NCI-H748 (cell line): Measurements from ENCODE around the gene TMEM150A.
"Not testable (repeated sequence)": the region's sequence is repeated elsewhere in the genome, so short reads cannot be mapped to it uniquely, and the experiment has no call there.

ENCODE experiments used
- DNase-seq: peaks from one replicate; lab custom pipeline; 2025; ENCODE audit not compliant: unreplicated experiment; lab: John Stamatoyannopoulos, UW

The TMEM150A gene

DNA sequence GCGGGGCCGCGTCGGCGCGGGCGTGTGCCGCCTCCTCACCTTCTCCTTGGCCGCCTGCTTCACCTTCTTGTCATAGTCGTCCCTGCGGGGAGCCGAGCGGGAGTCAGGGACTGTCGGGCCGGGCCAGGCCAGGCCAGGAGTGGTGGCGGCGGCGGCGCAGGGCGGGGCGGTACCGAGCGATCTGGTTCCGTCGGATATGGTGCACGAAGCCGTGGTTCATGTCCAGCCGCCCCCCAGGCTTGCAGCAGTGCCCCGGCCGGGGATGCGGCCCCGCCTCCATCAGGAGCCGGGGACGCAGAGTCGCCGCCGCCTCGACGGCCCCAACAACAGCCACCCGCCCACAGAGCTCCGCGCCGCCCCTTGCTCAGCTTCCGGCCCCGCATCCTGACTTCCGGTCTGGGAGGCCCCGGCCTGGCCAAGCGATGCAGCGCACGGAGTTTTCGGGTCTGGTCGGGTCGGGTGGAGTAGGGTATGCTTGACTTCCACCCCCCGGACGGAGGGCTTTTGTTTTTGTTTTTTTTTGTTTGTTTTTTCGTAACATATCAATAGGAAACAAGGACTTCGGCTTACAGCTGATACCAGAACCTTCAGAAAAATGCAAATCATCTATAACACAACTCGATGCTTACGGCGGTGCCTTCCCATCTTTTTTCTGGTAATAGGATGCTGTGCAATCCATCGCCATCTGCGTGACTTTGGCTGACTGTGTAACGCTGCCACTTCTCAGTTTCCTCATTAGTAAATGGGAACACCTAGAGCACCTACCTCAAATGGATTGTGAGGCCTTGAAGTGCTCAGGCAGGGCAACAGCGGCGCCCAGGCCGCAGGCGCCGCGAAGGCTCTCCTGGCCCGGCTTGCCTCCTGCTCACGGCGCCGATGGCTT, 9.4 kb upstream of the TMEM150A start, which contains the start of gene C2orf68:
Gene C2orf68 (minus strand): TSS at position 362 of the 883 bp plus-strand sequence. CDS start 82 bp downstream, at position 280.
- peak; percentile 87 for DNase-seq

DNA sequence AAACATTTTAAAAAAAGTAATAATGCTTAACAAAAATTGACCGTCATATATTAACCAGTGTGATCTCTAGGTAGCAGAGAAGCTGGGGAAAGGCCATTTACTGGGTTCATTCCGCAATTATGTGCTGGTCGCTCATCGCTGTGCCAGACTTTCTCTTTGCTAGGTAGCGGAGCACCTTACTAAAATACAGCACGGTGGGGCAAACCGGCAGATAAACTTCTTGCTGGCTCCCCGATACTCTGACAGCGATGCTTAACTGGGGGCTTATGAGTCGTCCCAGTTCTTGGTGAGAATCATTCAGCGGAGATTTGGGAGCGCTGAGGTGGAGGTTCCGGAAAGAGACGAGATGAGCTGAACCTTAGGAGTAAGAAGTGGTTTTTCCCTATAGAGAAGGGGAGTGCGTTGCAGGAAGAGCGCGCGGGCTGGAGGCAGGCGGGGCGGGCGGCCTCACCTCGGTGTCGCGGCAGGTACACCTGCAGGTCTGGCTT, 8.8 kb upstream of the TMEM150A start:
- no peak for DNase-seq

DNA sequence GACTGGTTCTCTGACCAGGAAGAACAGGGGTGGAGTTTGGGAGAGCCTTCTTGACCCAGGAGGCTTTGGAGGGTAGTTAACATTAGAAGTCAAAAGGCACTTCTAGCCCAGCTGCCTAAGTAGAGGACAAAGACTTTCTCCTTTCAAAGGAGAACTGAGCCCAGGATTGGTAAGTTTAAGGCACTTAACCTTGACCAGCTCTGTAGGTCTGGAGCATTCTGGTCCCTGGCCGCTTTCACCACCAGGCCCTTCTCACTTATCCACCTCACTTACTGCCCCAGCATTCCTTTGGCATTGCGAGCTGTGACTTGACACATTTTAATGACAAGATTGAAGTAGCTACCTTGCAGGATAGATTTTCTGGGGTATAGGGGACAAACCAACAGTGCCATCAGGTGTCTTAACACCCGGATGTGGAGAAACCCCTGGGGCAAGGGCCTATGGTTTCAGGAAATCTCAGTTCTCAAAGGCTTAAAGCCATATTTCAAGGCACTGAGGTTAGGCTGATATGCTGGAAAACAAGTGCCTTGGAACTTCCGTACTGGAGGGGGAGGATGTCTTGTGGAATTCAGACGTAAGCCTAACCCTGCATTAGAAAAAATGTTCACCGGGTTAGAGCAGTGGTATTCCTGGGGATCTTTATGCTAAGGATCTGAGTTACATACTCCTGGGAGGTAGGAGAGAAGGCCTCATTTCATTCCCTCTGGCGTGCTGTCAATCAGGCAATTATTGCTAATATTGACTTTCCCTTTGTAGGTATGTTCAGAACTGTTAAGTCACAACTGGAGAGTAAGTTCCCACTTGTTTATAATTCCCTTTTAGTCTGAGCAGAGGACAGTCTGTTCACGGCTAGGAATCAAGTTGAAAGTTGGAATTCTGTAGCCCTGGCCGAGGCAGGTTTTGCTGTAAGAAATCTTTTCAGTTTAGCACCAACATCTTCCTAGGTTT, 5.0 kb upstream of the TMEM150A start:
- no peak for DNase-seq

- no peak for DNase-seq
These were observed 3.6 kb upstream of the TMEM150A start for GRCh38 chr2:85606116-85606455.

DNA sequence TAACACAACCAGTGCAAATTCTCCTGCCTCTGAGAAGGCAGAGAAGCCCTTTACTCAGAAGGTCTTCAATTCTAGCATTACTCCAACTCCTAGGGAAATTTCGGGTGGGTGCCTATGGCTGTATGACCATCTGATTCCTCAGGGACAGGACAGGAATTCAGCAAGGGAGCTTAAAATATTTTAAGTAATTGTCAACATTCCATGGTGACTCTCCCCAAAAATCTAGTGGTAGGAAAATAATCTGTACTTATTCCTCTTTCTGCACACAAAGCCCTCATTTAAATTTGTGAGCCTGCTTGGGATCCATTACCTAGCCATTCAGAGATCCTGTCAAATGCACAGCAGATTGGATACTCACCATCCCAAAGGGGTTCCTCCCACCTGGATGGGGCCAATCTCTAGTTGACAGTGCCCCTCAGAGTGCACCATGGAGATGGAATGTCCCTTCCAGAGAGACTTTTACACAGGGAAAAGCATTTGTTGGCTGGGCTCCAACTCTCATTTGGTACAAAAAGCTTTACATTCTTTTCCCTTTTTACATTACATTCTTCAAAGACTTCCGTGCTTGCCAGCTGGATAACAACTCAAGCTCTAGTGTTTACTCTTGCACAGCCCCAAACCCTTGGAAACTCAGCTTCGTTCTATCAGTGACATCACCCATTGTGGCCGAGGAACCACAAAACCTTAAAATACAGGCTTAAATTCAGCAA, 3.1 kb upstream of the TMEM150A start:
- no peak for DNase-seq

DNA sequence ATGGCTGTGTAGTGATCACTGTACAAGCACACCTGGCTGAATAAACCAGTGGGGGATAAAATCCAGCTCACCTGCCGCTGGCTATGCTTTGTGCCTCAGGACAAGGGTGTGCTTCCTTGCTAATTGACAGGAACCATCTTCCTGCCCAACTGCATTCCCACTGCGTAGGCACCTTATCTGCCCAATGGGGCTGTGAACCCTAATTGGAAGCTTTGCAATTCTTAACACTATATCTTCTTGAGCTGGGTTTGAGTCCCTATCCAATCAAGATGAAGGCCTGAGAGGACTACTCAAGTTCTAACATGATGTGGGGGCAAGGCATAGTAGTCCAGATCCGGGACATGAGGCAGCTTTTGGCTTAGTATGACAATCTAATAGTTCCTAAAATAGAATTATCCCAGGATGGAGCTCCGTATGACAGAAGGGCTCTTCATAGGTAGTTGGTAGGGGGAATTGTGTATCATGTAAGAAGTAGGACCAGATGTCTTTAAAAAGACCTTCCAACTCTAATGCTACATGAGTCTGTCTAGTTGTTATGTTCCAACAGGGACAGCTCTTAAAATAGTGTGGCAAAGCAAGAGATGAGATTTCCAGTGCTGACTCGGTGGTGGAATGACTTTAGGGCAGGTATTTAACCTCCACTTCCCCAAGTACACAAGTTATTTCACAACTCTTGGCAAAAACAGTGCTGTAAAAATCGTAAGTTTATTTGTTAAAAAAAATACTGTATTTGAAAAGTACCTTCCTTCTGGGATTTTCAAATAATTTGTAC, 2.3 kb upstream of the TMEM150A start:
- DNase-seq = peak; percentile 4

DNA sequence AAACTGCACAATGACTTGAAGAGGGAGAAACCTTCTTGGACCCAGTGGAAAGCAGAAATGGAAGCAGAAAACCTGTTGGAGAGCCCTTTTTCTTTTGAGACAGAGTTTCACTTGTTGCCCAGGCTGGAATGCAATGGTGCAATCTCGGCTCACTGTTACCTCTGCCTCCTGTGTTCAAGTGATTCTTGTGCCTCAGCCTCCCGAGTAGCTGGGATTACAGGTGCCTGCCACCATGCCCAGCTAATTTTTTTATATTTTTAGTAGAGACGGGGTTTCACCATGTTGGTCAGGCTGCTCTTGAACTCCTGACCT, 1.6 kb upstream of the TMEM150A start:
- DNase-seq = not testable (repeated sequence)

DNA sequence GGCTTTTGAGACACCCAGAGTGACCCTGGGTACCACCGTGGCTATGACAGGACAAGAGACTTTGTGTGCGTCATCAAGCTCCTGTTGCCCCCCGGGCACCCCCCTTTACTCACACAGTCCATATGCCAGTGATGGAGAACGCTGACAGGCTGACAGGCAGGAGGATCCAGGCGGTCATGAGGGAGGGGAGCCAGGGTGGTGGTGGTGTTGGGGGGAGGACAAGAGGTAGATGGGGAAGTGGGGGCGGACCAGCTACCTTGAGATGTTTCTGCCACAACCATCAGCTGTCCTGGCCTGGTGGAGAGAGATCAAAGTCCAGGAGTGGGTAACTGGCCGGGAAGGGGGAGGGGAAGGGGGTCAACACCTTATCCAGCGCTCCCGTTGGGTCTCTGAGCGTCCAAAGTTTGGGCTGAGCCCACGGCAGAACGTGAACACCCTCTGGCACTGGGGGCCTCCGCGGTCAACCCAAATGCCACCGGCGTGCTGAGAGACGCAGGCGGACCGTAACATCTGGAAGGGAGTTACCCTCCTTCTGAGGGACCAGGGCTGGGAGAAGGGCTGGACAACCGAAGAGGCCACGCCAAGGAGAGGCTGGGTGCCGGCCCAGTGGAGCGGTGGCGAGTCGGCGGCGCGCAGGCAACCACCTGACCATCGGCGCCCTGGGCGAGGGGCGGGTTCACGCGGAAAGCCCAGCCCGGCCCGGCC, 575 bp downstream of the TMEM150A start:
- DNase-seq = peak; percentile 38

DNA sequence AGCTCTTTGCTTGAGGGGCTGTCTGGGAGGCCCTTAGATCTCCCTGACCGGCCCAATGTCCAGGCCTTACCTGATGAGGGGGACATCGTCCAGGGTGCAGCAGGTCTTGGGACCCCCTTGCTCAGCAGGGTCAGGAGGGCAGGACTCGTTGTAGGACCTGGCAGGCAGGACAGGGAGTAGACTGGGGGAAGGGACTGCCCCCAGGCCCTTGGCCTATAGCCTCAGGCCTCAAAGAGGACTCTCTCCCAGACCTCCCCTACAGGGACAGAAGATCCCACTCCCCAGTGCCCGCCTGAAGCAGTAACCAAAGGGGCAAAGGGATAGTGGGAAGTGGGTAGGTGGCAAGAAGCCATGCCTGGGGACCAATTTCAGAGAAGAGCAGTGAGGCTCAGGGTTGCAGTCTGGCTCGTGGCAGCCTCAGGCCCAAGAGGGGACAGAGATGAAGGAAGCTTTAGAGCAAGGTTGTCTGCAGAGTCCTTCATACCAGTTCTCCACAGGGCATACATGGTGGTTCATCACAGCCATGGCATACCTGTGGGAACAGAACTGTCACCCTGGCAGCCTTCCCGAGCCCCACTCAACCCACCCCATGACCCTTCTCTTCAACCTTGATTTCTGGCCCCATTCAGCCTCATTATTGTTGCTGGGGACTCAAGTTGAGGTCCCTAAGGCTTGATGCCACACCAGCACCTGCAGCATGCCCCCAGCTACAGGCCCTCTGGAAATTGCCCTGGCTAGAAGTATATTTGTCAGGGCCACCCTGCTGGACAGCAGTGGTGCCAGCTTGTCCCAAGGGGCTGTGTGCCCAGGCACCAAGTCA, 1.3 kb downstream of the TMEM150A start:
- DNase-seq = no peak

DNA sequence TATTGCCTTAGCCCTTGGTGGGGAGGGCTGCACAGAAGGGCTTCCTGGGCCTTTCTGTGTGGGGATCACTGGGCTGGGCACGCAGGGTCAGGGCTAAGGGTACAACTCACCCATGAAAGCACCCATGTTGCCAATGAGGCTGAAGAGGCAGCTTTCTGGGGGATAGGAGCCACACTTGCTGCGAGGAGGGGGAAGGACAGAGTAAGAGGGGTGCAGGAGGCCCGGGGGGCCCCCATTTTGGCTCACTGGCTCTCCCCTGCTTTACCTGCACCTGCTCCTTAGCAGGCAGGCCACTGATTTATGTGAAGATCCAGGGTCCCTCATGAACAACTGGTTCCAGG, 2.3 kb downstream of the TMEM150A start:
- DNase-seq = no peak

DNA sequence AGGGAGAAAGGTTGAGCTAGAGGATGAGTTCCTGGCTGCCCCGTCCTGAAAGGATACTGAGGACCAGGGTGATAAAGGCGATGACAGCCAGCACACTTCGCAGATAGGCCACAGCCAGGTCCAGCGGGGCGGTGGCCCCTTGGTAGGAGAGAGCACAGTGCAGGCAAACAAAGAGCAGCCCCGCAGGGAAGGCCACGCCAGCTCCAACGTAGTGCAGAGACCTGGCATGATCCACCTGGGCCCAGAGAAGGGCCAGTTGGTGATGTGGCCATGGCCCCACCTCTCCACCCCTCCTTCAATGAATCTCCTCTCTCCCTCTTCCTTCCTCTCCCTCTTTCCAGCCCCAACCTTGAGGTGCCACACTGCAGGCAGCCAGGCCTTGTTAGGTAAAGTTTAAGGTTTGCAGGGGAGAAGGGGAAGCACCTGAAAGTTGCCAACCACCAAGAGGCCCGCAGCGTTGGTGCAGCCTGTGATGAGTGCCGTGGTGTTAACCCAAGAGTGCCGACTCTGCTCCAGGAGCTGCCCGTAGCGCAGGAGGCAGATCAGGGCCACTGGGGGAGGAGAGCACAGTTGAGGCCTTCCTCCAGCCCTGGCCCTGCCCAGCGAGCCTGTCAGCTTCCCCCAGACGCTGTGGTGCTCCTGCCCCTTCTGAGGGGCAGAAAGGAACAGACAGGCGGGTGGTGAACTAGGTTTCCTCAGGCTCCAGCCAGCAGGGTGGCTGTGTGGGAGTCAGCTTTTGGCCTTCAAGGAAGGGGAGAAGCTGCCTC, 2.8 kb downstream of the TMEM150A start:
- no peak for DNase-seq

GRCh38 chr2:85598594-85599340, 3.7 kb downstream of the TMEM150A start:
- no peak for DNase-seq

GRCh38 chr2:85597241-85597640, 5.3 kb downstream of the TMEM150A start:
- no peak for DNase-seq

- DNase-seq = no peak
These were observed 5.9 kb downstream of the TMEM150A start for GRCh38 chr2:85596486-85597143.

DNA sequence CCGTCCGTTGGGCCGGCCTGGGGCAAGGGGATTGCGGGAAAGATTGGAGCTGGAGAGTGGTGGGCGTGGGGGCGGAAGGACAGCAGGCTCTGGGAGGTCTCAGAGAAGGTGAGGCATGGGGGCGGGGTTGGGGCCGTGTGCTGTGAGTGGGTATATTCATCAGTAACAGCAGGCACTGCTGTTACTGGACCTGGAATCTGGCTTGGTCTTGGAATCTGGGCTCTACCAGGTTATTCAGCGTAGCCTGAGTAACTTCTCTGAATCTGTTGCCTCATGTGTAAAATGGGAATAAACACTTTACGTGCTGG, 6.5 kb downstream of the TMEM150A start:
- peak; percentile 8 for DNase-seq

DNA sequence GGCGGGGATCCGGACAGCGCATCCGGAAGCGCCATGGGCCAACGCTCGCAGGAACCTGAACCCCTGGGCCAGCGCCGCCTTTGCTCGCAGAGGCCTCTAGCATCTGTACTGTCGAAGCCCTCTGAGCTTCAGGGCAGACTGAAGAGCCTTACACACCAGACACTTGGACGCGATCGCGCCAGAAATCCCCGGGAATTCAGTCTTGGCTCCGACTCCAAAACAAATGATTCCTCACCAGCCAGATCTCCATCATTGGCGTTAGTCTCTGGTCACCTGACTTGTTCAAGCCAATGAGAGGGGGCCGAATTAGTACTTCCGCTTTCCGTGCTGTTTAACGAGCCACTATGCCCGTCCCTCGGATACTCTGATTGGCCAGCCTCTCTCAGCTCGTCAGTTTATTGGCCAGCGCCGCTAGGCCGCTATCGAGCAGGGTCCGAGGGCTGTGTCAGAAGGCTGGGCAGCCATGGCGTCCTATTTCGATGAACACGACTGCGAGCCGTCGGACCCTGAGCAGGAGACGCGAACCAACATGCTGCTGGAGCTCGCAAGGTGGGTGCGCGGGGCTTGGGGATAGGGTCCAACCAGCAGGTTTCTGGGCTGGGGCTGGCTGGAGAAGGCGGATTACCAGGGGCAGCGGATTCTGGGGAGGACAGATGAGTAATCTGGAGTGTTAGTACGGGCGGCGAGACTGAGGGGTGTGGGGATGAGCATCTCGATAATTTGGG, 7.0 kb downstream of the TMEM150A start, which contains the start of gene RNF181:
Gene RNF181 (plus strand): TSS at position 445 of the 725 bp plus-strand sequence. CDS start 19 bp downstream, at position 464.
- DNase-seq = peak; percentile 95
